ENCODE results near the gene NUFIP2. TPM values are rescaled to one million over a fixed set of nuclear protein-coding genes. Genes with fewer than 3 reads are reported as not detected.

Gene NUFIP2
- total RNA-seq, 1 experiment from 2014 or later, result 93.1 TPM

DNA sequence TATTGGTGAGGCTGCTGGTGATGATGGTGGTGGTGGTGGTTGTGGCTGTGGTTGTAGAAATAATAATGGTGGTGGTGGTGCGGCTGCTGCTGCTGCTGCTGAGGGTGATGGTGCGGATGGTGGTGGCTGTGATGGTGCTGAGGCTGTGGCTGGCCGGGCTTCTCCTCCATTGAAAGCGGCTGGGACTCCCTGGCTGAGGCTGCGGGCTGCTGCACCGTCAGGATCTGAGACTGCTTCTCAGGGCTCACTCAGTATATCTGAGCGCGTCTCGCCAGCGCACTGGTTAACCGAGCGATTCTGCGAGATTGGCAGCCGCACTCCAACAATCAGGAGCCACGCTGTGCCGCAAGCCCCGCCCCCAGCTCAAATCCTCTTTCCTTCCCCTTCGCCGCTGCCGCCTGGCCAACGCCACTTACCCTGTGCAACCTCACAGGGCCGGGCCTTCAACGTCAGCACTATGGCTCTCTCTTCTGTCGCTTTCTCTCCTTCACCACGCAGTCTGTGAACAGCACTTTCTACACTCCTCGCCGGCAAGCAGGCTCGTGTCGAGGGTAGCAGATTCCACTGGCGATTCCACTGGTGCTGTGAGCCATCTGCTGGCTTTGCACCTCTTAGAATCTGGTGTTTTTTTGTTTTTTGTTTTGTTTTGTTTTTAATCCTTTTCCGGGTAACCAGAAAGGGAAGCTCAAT lies at the start of gene NUFIP2 (continued):
- TF ChIP-seq, protein P1, sequence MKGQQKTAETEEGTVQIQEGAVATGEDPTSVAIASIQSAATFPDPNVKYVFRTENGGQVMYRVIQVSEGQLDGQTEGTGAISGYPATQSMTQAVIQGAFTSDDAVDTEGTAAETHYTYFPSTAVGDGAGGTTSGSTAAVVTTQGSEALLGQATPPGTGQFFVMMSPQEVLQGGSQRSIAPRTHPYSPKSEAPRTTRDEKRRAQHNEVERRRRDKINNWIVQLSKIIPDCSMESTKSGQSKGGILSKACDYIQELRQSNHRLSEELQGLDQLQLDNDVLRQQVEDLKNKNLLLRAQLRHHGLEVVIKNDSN (CRISPR knock-in tag; IDR thresholded peaks at IDR 0.05), result no peak
- no peak for TF ChIP-seq GRHL2 (CRISPR knock-in tag; IDR thresholded peaks at IDR 0.05; ENCODE audit: insufficient replicate concordance, severe bottlenecking)
- TF ChIP-seq, protein P2, sequence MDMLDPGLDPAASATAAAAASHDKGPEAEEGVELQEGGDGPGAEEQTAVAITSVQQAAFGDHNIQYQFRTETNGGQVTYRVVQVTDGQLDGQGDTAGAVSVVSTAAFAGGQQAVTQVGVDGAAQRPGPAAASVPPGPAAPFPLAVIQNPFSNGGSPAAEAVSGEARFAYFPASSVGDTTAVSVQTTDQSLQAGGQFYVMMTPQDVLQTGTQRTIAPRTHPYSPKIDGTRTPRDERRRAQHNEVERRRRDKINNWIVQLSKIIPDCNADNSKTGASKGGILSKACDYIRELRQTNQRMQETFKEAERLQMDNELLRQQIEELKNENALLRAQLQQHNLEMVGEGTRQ (CRISPR knock-in tag; IDR thresholded peaks at IDR 0.05), result no peak
- TF ChIP-seq TEAD4 (CRISPR knock-in tag; IDR thresholded peaks at IDR 0.05), result no peak
- 0 out of 2 replicates have a peak, but pooled peaks have one; percentile 40 for TF ChIP-seq SP1 (CRISPR knock-in tag; conservative IDR thresholded peaks at IDR 0.05)
- no peak for TF ChIP-seq NFE2L1 (CRISPR knock-in tag; IDR thresholded peaks at IDR 0.05)
- no peak for TF ChIP-seq ZNF263 (CRISPR knock-in tag; IDR thresholded peaks at IDR 0.05; ENCODE audit: low read depth)
- TF ChIP-seq NFYB (CRISPR knock-in tag; conservative IDR thresholded peaks at IDR 0.05; ENCODE audit: low read depth), result peak; percentile 74
- TF ChIP-seq CREM (CRISPR knock-in tag; IDR thresholded peaks at IDR 0.05), result peak; percentile 54; the same call in 1 of the 2 replicates
- no peak for TF ChIP-seq SMAD4 (CRISPR knock-in tag; IDR thresholded peaks at IDR 0.05)
- peak; percentile 53 for TF ChIP-seq CREB1 (CRISPR knock-in tag; IDR thresholded peaks at IDR 0.05)
- TF ChIP-seq, protein P3, sequence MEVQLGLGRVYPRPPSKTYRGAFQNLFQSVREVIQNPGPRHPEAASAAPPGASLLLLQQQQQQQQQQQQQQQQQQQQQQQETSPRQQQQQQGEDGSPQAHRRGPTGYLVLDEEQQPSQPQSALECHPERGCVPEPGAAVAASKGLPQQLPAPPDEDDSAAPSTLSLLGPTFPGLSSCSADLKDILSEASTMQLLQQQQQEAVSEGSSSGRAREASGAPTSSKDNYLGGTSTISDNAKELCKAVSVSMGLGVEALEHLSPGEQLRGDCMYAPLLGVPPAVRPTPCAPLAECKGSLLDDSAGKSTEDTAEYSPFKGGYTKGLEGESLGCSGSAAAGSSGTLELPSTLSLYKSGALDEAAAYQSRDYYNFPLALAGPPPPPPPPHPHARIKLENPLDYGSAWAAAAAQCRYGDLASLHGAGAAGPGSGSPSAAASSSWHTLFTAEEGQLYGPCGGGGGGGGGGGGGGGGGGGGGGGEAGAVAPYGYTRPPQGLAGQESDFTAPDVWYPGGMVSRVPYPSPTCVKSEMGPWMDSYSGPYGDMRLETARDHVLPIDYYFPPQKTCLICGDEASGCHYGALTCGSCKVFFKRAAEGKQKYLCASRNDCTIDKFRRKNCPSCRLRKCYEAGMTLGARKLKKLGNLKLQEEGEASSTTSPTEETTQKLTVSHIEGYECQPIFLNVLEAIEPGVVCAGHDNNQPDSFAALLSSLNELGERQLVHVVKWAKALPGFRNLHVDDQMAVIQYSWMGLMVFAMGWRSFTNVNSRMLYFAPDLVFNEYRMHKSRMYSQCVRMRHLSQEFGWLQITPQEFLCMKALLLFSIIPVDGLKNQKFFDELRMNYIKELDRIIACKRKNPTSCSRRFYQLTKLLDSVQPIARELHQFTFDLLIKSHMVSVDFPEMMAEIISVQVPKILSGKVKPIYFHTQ (CRISPR knock-in tag; IDR thresholded peaks at IDR 0.05), result no peak
- TF ChIP-seq, protein P4, sequence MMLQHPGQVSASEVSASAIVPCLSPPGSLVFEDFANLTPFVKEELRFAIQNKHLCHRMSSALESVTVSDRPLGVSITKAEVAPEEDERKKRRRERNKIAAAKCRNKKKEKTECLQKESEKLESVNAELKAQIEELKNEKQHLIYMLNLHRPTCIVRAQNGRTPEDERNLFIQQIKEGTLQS (CRISPR knock-in tag; conservative IDR thresholded peaks at IDR 0.05), result no peak
- TF ChIP-seq, protein P5, sequence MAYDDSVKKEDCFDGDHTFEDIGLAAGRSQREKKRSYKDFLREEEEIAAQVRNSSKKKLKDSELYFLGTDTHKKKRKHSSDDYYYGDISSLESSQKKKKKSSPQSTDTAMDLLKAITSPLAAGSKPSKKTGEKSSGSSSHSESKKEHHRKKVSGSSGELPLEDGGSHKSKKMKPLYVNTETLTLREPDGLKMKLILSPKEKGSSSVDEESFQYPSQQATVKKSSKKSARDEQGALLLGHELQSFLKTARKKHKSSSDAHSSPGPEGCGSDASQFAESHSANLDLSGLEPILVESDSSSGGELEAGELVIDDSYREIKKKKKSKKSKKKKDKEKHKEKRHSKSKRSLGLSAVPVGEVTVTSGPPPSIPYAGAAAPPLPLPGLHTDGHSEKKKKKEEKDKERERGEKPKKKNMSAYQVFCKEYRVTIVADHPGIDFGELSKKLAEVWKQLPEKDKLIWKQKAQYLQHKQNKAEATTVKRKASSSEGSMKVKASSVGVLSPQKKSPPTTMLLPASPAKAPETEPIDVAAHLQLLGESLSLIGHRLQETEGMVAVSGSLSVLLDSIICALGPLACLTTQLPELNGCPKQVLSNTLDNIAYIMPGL (CRISPR knock-in tag; IDR thresholded peaks at IDR 0.05), result no peak
- TF ChIP-seq ZNF281 (CRISPR knock-in tag; IDR thresholded peaks at IDR 0.05), result peak; percentile 39; the same call in 1 of the 2 replicates
- TF ChIP-seq, protein P6, sequence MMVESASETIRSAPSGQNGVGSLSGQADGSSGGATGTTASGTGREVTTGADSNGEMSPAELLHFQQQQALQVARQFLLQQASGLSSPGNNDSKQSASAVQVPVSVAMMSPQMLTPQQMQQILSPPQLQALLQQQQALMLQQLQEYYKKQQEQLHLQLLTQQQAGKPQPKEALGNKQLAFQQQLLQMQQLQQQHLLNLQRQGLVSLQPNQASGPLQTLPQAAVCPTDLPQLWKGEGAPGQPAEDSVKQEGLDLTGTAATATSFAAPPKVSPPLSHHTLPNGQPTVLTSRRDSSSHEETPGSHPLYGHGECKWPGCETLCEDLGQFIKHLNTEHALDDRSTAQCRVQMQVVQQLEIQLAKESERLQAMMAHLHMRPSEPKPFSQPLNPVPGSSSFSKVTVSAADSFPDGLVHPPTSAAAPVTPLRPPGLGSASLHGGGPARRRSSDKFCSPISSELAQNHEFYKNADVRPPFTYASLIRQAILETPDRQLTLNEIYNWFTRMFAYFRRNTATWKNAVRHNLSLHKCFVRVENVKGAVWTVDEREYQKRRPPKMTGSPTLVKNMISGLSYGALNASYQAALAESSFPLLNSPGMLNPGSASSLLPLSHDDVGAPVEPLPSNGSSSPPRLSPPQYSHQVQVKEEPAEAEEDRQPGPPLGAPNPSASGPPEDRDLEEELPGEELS (CRISPR knock-in tag; IDR thresholded peaks at IDR 0.05), result peak; percentile 93
- peak; percentile 80 for TF ChIP-seq MAX (CRISPR knock-in tag; IDR thresholded peaks at IDR 0.05)
- TF ChIP-seq KAT7 (CRISPR knock-in tag; IDR thresholded peaks at IDR 0.05; ENCODE audit: borderline replicate concordance), result no peak
- TF ChIP-seq E2F4 (CRISPR knock-in tag; IDR thresholded peaks at IDR 0.05; ENCODE audit: borderline replicate concordance, low read depth), result no peak

All from WTC11 (cell line).